Liver (tissue), 9 donors: ENCODE measurements around the gene MAPK4. TPM values are rescaled to one million over a fixed set of nuclear protein-coding genes. Genes with fewer than 3 reads are reported as not detected.

Source experiments
- DNase-seq: peaks from one replicate; pipeline ENCODE4 v3.0.0-alpha.2; 2017; ENCODE audit warnings: low spot score
- H3K27ac ChIP-seq, 2 donors: one replicate each; pipeline ENCODE4 v1.7.0; 2013; ENCODE audit warnings: inconsistent platforms in 2 of 2, low read length in 2 of 2, control low read depth in 1 of 2, low read depth in 1 of 2, mild to moderate bottlenecking in 1 of 2
- H3K27me3 ChIP-seq, 4 donors: one replicate each; pipeline versions ENCODE4 v1.6.1 to v1.7.0; 2013; ENCODE audit warnings: low read length in 3 of 4, inconsistent platforms in 1 of 4, mild to moderate bottlenecking in 1 of 4, moderate library complexity in 1 of 4; ENCODE audit not compliant: control insufficient read depth in 4 of 4, insufficient read depth in 4 of 4
- H3K36me3 ChIP-seq, 4 donors: one replicate each; pipeline versions ENCODE4 v1.6.1 to v1.7.0; 2013; ENCODE audit warnings: low read length in 3 of 4, mild to moderate bottlenecking in 3 of 4, low read depth in 1 of 4, moderate library complexity in 1 of 4; ENCODE audit not compliant: control insufficient read depth in 4 of 4, insufficient read depth in 3 of 4
- H3K4me1 ChIP-seq, 4 donors: one replicate each; pipeline versions ENCODE4 v1.6.1 to v1.7.0; 2013; ENCODE audit warnings: low read length in 3 of 4, mild to moderate bottlenecking in 3 of 4, moderate library complexity in 1 of 4; ENCODE audit not compliant: control insufficient read depth in 4 of 4, insufficient read depth in 4 of 4
- H3K4me3 ChIP-seq, 3 donors: one replicate each; pipeline versions ENCODE4 v1.6.1 to v1.7.0; 2013; ENCODE audit warnings: low read length in 3 of 3, control low read depth in 1 of 3, low read depth in 1 of 3, mild to moderate bottlenecking in 1 of 3
- H3K9ac ChIP-seq, 2 donors: one replicate each; pipeline ENCODE4 v1.7.0; 2013; ENCODE audit warnings: low read length in 2 of 2, mild to moderate bottlenecking in 2 of 2, moderate library complexity in 2 of 2, control low read depth in 1 of 2, low read depth in 1 of 2
- H3K9me3 ChIP-seq, 4 donors: one replicate each; pipeline versions ENCODE4 v1.6.1 to v1.7.0; 2013; ENCODE audit warnings: low read length in 3 of 4; ENCODE audit not compliant: control insufficient read depth in 4 of 4
- EGR1 ChIP-seq, 2 donors: IDR thresholded peaks; 2 replicates each; pipeline ENCODE4 v1.6.1; 2016 to 2018; ENCODE audit warnings: antibody characterized with exemption in 2 of 2, low read depth in 2 of 2
- FOXA1 ChIP-seq: IDR thresholded peaks from 2 replicates; pipeline ENCODE4 v1.6.1; 2016; ENCODE audit warnings: antibody characterized with exemption
- FOXA2 ChIP-seq: IDR thresholded peaks from 2 replicates; pipeline ENCODE4 v1.6.1; 2016; ENCODE audit warnings: antibody characterized with exemption
- GABPA ChIP-seq, 2 donors: IDR thresholded peaks in 1 of 2; conservative IDR thresholded peaks in 1 of 2; 2 replicates each; pipeline ENCODE4 v1.6.1; 2016; ENCODE audit warnings: antibody characterized with exemption in 2 of 2, mild to moderate bottlenecking in 1 of 2, moderate library complexity in 1 of 2
- HNF4A ChIP-seq, 2 donors: conservative IDR thresholded peaks; 2 replicates each; pipeline ENCODE4 v1.6.1; 2016; ENCODE audit warnings: antibody characterized with exemption in 2 of 2, mild to moderate bottlenecking in 2 of 2
- HNF4G ChIP-seq: IDR thresholded peaks from 2 replicates; pipeline ENCODE4 v1.6.1; 2016; ENCODE audit warnings: antibody characterized with exemption
- JUND ChIP-seq, 2 donors: IDR thresholded peaks; 2 replicates each; pipeline ENCODE4 v1.6.1; 2016; ENCODE audit warnings: antibody characterized with exemption in 2 of 2
- NR2F2 ChIP-seq: IDR thresholded peaks from 2 replicates; pipeline ENCODE4 v1.6.1; 2016; ENCODE audit warnings: antibody characterized with exemption
- RAD21 ChIP-seq, 2 donors: IDR thresholded peaks; 2 replicates each; pipeline ENCODE4 v1.6.1; 2016; ENCODE audit warnings: antibody characterized with exemption in 2 of 2, mild to moderate bottlenecking in 2 of 2
- RXRA ChIP-seq, 2 donors: IDR thresholded peaks; 2 replicates each; pipeline ENCODE4 v1.6.1; 2017 to 2018; ENCODE audit warnings: antibody characterized with exemption in 2 of 2, mild to moderate bottlenecking in 1 of 2
- SP1 ChIP-seq: IDR thresholded peaks from 2 replicates; pipeline ENCODE4 v1.6.1; 2018; ENCODE audit warnings: antibody characterized with exemption, mild to moderate bottlenecking
- TAF1 ChIP-seq: conservative IDR thresholded peaks from 2 replicates; pipeline ENCODE4 v1.6.1; 2016; ENCODE audit warnings: antibody characterized with exemption, mild to moderate bottlenecking
- YY1 ChIP-seq: IDR thresholded peaks from 2 replicates; pipeline ENCODE4 v1.6.1; 2016; ENCODE audit warnings: antibody characterized with exemption, mild to moderate bottlenecking
- WGBS: extraction: QIAGEN DNeasy Blood & Tissue Kit; methylation state at CpG from one replicate; pipeline ENCODE4 v1.1.7; 2013; 5-methylcytosine and 5-hydroxymethylcytosine counted together
- polyA plus RNA-seq, 2 donors: library from polyadenylated mRNA; stranded (reverse) in 1 of 2; unstranded in 1 of 2; fragments of 200-250 nt in 1 of 2; fragments of >200 nt in 1 of 2; fragmentation: Nextera tagmentation in 1 of 2; extraction: Ambion mirVana in 1 of 2; gene quantifications; one replicate each; pipeline versions ENCODE4 v1.2.1 to v1.2.3, GENCODE V29; 2013 to 2015
- total RNA-seq, 2 donors: library from RNA; depleted of rRNA; stranded (reverse); fragments of >200 nt; gene quantifications; one replicate each; pipeline ENCODE4 v1.2.3, GENCODE V29; 2014
- TF ChIP-seq, protein P1 (sequence below): IDR thresholded peaks from 2 replicates; pipeline ENCODE4 v1.6.1; 2016; ENCODE audit warnings: antibody characterized with exemption
- TF ChIP-seq, protein P2 (sequence below): fragments of 150-350 bp; IDR thresholded peaks from 2 replicates; pipeline ENCODE4 v1.5.1; 2017; ENCODE audit warnings: improper control_type of control experiment, low read depth, low read length; ENCODE audit not compliant: missing input control
- TF ChIP-seq, protein P3 (sequence below): IDR thresholded peaks from 2 replicates; pipeline ENCODE4 v1.6.1; 2016; ENCODE audit warnings: antibody characterized with exemption, mild to moderate bottlenecking
- TF ChIP-seq, protein P4 (sequence below): IDR thresholded peaks from 2 replicates; pipeline ENCODE4 v1.6.1; 2016; ENCODE audit warnings: antibody characterized with exemption
- TF ChIP-seq, protein P5 (sequence below): IDR thresholded peaks from 2 replicates; pipeline ENCODE4 v1.6.1; 2016; ENCODE audit warnings: antibody characterized with exemption
- donor health status: healthy.
- donor health status: healthy.
- donor health status: healthy.
- donor health status: healthy.
- donor health status: healthy.

Gene MAPK4
- total and polyA plus RNA-seq, 4 donors: under 0.01 to 4.9 (median 1.5) TPM

DNA sequence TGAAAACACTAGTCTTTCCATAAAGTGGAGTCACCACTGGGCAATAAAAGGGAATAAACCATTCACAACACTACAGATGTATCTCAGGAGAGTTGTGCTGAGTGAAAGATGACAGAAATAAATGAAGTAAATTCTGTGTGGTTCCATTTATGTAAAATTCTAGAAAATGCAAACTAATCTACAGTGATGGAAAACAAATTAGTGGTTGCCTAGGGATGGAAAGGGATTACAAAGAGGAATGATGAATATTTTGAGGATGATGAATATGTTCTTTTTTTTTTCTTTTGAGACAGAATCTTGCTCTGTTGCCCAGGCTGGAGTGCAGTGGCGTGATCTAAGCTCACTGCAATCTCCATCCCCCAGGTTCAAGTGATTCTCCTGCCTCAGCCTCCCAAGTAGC lies 123.0 kb downstream of the MAPK4 start:
- no peaks in the 10 kb centered on the region for H3K27me3 ChIP-seq
- no peak overlapping the region for H3K4me3 ChIP-seq
- no peak overlapping the region for H3K27ac ChIP-seq
- no peaks in the 10 kb centered on the region for H3K9me3 ChIP-seq
- WGBS: 88% methylated on average over 1 of the region's 1 CpG
- H3K9ac ChIP-seq: no peak overlapping the region
- no peaks in the 10 kb centered on the region for H3K36me3 ChIP-seq
- TF ChIP-seq HNF4G (no peak), RAD21 (IDR thresholded peaks at IDR 0.05) (no peak), RXRA (IDR thresholded peaks at IDR 0.05) (no peak), FOXA2 (no peak), TAF1 (no peak), EGR1 (IDR thresholded peaks at IDR 0.05; ENCODE audit: low read depth in 2 of 2) (no peak), JUND (IDR thresholded peaks at IDR 0.05) (no peak)
- TF ChIP-seq, protein P1, sequence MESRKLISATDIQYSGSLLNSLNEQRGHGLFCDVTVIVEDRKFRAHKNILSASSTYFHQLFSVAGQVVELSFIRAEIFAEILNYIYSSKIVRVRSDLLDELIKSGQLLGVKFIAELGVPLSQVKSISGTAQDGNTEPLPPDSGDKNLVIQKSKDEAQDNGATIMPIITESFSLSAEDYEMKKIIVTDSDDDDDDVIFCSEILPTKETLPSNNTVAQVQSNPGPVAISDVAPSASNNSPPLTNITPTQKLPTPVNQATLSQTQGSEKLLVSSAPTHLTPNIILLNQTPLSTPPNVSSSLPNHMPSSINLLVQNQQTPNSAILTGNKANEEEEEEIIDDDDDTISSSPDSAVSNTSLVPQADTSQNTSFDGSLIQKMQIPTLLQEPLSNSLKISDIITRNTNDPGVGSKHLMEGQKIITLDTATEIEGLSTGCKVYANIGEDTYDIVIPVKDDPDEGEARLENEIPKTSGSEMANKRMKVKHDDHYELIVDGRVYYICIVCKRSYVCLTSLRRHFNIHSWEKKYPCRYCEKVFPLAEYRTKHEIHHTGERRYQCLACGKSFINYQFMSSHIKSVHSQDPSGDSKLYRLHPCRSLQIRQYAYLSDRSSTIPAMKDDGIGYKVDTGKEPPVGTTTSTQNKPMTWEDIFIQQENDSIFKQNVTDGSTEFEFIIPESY: no peak
- TF ChIP-seq, protein P2, sequence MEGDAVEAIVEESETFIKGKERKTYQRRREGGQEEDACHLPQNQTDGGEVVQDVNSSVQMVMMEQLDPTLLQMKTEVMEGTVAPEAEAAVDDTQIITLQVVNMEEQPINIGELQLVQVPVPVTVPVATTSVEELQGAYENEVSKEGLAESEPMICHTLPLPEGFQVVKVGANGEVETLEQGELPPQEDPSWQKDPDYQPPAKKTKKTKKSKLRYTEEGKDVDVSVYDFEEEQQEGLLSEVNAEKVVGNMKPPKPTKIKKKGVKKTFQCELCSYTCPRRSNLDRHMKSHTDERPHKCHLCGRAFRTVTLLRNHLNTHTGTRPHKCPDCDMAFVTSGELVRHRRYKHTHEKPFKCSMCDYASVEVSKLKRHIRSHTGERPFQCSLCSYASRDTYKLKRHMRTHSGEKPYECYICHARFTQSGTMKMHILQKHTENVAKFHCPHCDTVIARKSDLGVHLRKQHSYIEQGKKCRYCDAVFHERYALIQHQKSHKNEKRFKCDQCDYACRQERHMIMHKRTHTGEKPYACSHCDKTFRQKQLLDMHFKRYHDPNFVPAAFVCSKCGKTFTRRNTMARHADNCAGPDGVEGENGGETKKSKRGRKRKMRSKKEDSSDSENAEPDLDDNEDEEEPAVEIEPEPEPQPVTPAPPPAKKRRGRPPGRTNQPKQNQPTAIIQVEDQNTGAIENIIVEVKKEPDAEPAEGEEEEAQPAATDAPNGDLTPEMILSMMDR: no peak
- DNase-seq: no peak
- H3K4me1 ChIP-seq: no peaks in the 10 kb centered on the region

DNA sequence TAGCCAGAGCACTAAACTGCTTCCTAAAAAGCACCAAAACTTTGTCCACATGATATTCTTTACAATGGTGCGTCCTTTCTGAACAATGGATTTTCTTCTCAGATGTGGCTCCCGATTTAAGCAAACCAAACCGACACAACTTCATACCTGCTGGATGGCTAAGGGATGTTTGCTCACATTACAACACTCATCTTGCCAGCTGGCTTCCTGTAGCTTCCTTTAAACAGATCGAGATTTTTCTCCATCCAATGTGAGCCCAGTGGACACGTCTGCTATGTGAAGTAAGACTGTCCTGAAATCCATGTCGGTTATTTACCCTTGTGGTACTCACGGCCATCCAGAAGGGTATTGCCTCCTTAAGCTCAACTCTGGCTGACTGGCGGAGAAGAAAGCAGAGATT lies 126.5 kb downstream of the MAPK4 start:
- 58% methylated on average over 8 of the region's 8 CpGs for WGBS
- H3K27ac ChIP-seq: no peak overlapping the region
- H3K4me1 ChIP-seq: no peaks in the 10 kb centered on the region
- TF ChIP-seq, protein P3, sequence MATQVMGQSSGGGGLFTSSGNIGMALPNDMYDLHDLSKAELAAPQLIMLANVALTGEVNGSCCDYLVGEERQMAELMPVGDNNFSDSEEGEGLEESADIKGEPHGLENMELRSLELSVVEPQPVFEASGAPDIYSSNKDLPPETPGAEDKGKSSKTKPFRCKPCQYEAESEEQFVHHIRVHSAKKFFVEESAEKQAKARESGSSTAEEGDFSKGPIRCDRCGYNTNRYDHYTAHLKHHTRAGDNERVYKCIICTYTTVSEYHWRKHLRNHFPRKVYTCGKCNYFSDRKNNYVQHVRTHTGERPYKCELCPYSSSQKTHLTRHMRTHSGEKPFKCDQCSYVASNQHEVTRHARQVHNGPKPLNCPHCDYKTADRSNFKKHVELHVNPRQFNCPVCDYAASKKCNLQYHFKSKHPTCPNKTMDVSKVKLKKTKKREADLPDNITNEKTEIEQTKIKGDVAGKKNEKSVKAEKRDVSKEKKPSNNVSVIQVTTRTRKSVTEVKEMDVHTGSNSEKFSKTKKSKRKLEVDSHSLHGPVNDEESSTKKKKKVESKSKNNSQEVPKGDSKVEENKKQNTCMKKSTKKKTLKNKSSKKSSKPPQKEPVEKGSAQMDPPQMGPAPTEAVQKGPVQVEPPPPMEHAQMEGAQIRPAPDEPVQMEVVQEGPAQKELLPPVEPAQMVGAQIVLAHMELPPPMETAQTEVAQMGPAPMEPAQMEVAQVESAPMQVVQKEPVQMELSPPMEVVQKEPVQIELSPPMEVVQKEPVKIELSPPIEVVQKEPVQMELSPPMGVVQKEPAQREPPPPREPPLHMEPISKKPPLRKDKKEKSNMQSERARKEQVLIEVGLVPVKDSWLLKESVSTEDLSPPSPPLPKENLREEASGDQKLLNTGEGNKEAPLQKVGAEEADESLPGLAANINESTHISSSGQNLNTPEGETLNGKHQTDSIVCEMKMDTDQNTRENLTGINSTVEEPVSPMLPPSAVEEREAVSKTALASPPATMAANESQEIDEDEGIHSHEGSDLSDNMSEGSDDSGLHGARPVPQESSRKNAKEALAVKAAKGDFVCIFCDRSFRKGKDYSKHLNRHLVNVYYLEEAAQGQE: no peak
- TF ChIP-seq HNF4A (conservative IDR thresholded peaks at IDR 0.05) (no peak), JUND (IDR thresholded peaks at IDR 0.05) (no peak), RAD21 (IDR thresholded peaks at IDR 0.05) (no peak), NR2F2 (no peak), TAF1 (no peak), RXRA (IDR thresholded peaks at IDR 0.05) (no peak), FOXA1 (no peak), SP1 (no peak), EGR1 (IDR thresholded peaks at IDR 0.05; ENCODE audit: low read depth in 2 of 2) (no peak), YY1 (no peak), GABPA (IDR thresholded peaks at IDR 0.05 in 1 of 2, conservative IDR thresholded peaks at IDR 0.05 in 1 of 2) (no peak), HNF4G (no peak), FOXA2 (no peak)
- TF ChIP-seq, protein P1: no peak
- TF ChIP-seq, protein P2: no peak
- TF ChIP-seq, protein P4, sequence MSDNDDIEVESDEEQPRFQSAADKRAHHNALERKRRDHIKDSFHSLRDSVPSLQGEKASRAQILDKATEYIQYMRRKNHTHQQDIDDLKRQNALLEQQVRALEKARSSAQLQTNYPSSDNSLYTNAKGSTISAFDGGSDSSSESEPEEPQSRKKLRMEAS: no peak
- TF ChIP-seq, protein P5, sequence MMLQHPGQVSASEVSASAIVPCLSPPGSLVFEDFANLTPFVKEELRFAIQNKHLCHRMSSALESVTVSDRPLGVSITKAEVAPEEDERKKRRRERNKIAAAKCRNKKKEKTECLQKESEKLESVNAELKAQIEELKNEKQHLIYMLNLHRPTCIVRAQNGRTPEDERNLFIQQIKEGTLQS: no peak
- H3K36me3 ChIP-seq: no peaks in the 10 kb centered on the region
- DNase-seq: no peak
- no peak overlapping the region for H3K4me3 ChIP-seq
- no peaks in the 10 kb centered on the region for H3K9me3 ChIP-seq
- no peak overlapping the region for H3K9ac ChIP-seq
- no peaks in the 10 kb centered on the region for H3K27me3 ChIP-seq
